GM23338 (cell line): ENCODE measurements around the gene GOLGA8B. TPM values are rescaled to one million over a fixed set of nuclear protein-coding genes. Genes with fewer than 3 reads are reported as not detected.
"Not testable (repeated sequence)": the region's sequence is repeated elsewhere in the genome, so short reads cannot be mapped to it uniquely, and the experiment has no call there.

Source experiments
- ATAC-seq: fragments of 200-7000 bp; cut with Tn5 transposase; 3 replicates; pipeline ENCODE4 v1.9.1; 2020
- DNase-seq: peaks from one replicate; pipeline ENCODE4 v3.0.0-alpha.2; 2015; ENCODE audit warnings: low spot score
- H2AFZ ChIP-seq: fragments of 200-600 bp; sonication (generic); 2 replicates; pipeline ENCODE4 v1.8.0; 2016; ENCODE audit warnings: antibody characterized with exemption, mild to moderate bottlenecking, moderate library complexity
- H3F3A ChIP-seq: fragments of 200-600 bp; sonication (generic); replicated peaks from 2 replicates; pipeline ENCODE4 v1.8.0; 2017; ENCODE audit warnings: antibody characterized with exemption, mixed run types, low read depth
- H3K27ac ChIP-seq: fragments of 200-600 bp; sonication (generic); 2 replicates; pipeline ENCODE4 v1.6.1; 2016; ENCODE audit warnings: low read depth
- H3K27me3 ChIP-seq: fragments of 200-600 bp; sonication (generic); 2 replicates; pipeline ENCODE4 v1.8.0; 2016; ENCODE audit warnings: mild to moderate bottlenecking, mixed run types, moderate library complexity; ENCODE audit not compliant: insufficient read depth
- H3K36me3 ChIP-seq: fragments of 200-600 bp; sonication (generic); 2 replicates; pipeline ENCODE4 v1.8.0; 2016; ENCODE audit warnings: mild to moderate bottlenecking; ENCODE audit not compliant: insufficient read depth
- H3K4me1 ChIP-seq: fragments of 200-600 bp; sonication (generic); 2 replicates; pipeline ENCODE4 v1.8.0; 2016; ENCODE audit warnings: mild to moderate bottlenecking, moderate library complexity; ENCODE audit not compliant: insufficient read depth
- H3K4me2 ChIP-seq: fragments of 200-600 bp; sonication (generic); 2 replicates; pipeline ENCODE4 v1.7.1; 2017; ENCODE audit warnings: mixed run types
- H3K4me3 ChIP-seq: fragments of 200-600 bp; sonication (generic); 2 replicates; pipeline ENCODE4 v1.6.1; 2016; ENCODE audit warnings: mixed run types
- H3K79me2 ChIP-seq: fragments of 200-600 bp; sonication (generic); replicated peaks from 2 replicates; pipeline ENCODE4 v1.8.0; 2017; ENCODE audit warnings: mild to moderate bottlenecking; ENCODE audit not compliant: insufficient read depth
- H3K9me2 ChIP-seq: fragments of 200-600 bp; sonication (generic); 2 replicates; pipeline ENCODE4 v1.8.0; 2017; ENCODE audit not compliant: insufficient read depth
- H4K20me1 ChIP-seq: fragments of 200-600 bp; sonication (generic); replicated peaks from 2 replicates; pipeline ENCODE4 v1.8.0; 2017; ENCODE audit warnings: mild to moderate bottlenecking; ENCODE audit not compliant: insufficient read depth
- H3K27ac Mint-ChIP-seq: 2 replicates; pipeline ENCODE4 v1.8.0; 2020; ENCODE audit warnings: inconsistent platforms, mild to moderate bottlenecking, moderate library complexity, mixed read lengths
- H3K27me3 Mint-ChIP-seq: 3 replicates; pipeline ENCODE4 v1.8.0; 2022; ENCODE audit warnings: low read depth, mild to moderate bottlenecking, moderate library complexity, mixed read lengths, inconsistent platforms; ENCODE audit not compliant: insufficient read depth, poor library complexity
- H3K36me3 Mint-ChIP-seq: 3 replicates; pipeline ENCODE4 v1.8.0; 2021; ENCODE audit warnings: low read depth, mild to moderate bottlenecking, inconsistent platforms, moderate library complexity, mixed read lengths
- H3K4me1 Mint-ChIP-seq: 3 replicates; pipeline ENCODE4 v1.8.0; 2020; ENCODE audit warnings: mild to moderate bottlenecking, inconsistent platforms, mixed read lengths
- H3K4me3 Mint-ChIP-seq: 3 replicates; pipeline ENCODE4 v1.8.0; 2021; ENCODE audit warnings: moderate library complexity, mild to moderate bottlenecking, inconsistent platforms, mixed read lengths
- H3K9me3 Mint-ChIP-seq: 3 replicates; pipeline ENCODE4 v1.8.0; 2020; ENCODE audit warnings: moderate library complexity, mild to moderate bottlenecking, inconsistent platforms, mixed read lengths
- ETS1 ChIP-seq: IDR thresholded peaks from 2 replicates; pipeline ENCODE4 v1.6.1; 2016; ENCODE audit warnings: antibody characterized with exemption
- STAT1 ChIP-seq: IDR thresholded peaks from one replicate; pipeline ENCODE4 v1.6.1; 2016; ENCODE audit warnings: antibody characterized with exemption; ENCODE audit not compliant: unreplicated experiment
- ZNF114 ChIP-seq: fragments of 250-450 bp; sonication (Bioruptor Pico); IDR thresholded peaks from 2 replicates; pipeline ENCODE4 v1.5.0; 2020; ENCODE audit warnings: mild to moderate bottlenecking, moderate library complexity
- ZNF331 ChIP-seq: fragments of 250-450 bp; sonication (Bioruptor Pico); IDR thresholded peaks from 2 replicates; pipeline ENCODE4 v1.5.0; 2020; ENCODE audit warnings: low read depth, mild to moderate bottlenecking, moderate library complexity
- polyA plus RNA-seq: library from polyadenylated mRNA; unstranded; fragments of >200 nt; fragmentation: Nextera tagmentation; extraction: Ambion mirVana; gene quantifications from 2 replicates; pipeline ENCODE4 v1.2.1, GENCODE V29; 2016
- total RNA-seq: library from RNA; depleted of rRNA; stranded (reverse); fragments of >200 nt; shearing (Covaris generic); gene quantifications from 2 replicates; pipeline ENCODE4 v1.2.3, GENCODE V29; 2014
- TF ChIP-seq, protein P1 (sequence below), 2 experiments: fragments of 200-600 bp in 1 of 2; sonication (generic) in 1 of 2; conservative IDR thresholded peaks; 2 replicates each; pipeline versions ENCODE4 v1.5.1 to v1.6.1; 2016 to 2017; ENCODE audit warnings: antibody characterized with exemption in 2 of 2, low read depth in 2 of 2, mild to moderate bottlenecking in 2 of 2, moderate library complexity in 1 of 2

Gene GOLGA8B
- total and polyA plus RNA-seq, 2 experiments from 2014 or later: 44.9 to 50.2 TPM

DNA sequence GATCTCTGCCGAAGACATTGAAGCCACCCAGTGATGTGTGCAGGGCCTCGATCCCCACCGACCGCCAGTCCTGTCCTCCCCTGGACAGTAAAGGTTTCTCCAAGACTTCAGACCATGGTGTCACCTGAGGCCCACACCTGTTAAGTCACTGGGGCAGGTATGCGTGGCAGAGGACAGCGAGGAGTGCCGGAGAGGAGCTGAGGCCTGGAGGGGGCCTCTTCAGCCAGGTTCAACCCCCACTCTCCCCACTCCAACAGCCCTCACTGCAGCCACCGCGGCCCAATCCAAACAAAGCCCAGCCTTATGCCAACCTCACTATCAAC lies 2.4 kb downstream of the GOLGA8B start:
- H3F3A ChIP-seq: no peaks in the 10 kb centered on the region
- Mint-ChIP-seq H3K27me3 (peaks cover 23% of the 10 kb centered on the region), H3K27ac (no peak overlapping the region), H3K9me3 (no peaks in the 10 kb centered on the region), H3K36me3 (no peaks in the 10 kb centered on the region; the same call in 2 of the 3 replicates), H3K4me3 (no peak overlapping the region), H3K4me1 (peaks cover 30% of the 10 kb centered on the region)
- H4K20me1 ChIP-seq: no peaks in the 10 kb centered on the region
- no peak for TF ChIP-seq ETS1
- ATAC-seq (no peak), DNase-seq (no peak)
- no peak overlapping the region for H2AFZ ChIP-seq
- H3K79me2 ChIP-seq: peaks cover 17% of the 10 kb centered on the region
- H3K4me2 ChIP-seq: no peak overlapping the region
- 0 out of 2 replicates have a peak, but pooled peaks cover 4% of the 10 kb centered on the region for H3K4me1 ChIP-seq
- peaks cover 30% of the 10 kb centered on the region for H3K27me3 ChIP-seq
- no peak overlapping the region for H3K4me3 ChIP-seq
- H3K9me2 ChIP-seq: no peaks in the 10 kb centered on the region
- no peak overlapping the region for H3K27ac ChIP-seq
- H3K36me3 ChIP-seq: no peaks in the 10 kb centered on the region

DNA sequence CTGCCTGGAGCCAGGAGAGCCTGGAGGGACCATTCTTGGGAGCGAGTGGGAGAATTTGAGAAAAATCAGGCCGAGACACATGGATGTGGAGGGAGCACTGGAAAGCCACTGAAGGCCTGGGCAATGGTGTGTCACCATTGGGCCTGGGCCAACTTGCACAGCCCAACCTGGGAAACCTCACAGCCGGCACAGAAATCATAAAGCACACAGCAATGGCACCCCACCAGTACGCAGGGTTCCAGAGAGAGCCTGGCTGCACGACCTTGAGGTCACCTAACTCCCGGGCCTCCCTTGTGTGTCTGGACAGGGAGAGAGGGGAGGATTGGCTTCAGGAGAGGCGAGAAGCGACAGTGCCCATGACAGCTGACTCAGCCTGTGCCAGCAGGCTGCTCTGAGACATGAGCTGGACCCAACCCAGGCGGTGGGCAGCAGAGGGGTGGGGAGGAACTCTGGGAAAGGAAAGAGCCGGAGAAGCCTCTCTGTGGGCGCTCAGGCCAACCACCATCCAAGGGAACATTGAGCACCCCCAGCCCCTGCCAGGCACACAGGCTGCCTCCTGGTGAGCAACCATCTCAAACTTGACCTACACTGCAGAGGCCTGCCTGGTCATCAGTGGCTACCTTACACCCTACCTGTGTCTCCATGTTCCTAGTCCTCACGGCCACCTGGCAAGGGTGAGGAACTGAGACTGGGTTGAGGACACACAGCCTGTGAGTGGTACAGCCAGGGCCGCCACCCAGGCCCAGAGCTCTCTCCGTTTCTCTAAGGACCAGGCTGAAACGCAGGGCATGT lies 3.0 kb downstream of the GOLGA8B start:
- not testable (repeated sequence) for H3K4me2 ChIP-seq

GRCh38 chr15:34578283-34578674 lies 5.2 kb downstream of the GOLGA8B start:
- Histone ChIP-seq H3F3A (no peaks in the 10 kb centered on the region), H3K36me3 (no peaks in the 10 kb centered on the region), H3K4me2 (no peak overlapping the region), H2AFZ (no peak overlapping the region), H3K79me2 (peaks cover 17% of the 10 kb centered on the region), H3K27ac (no peak overlapping the region), H3K9me2 (no peaks in the 10 kb centered on the region), H3K27me3 (peaks cover 6% of the 10 kb centered on the region), H4K20me1 (no peaks in the 10 kb centered on the region), H3K4me1 (no peaks in the 10 kb centered on the region), H3K4me3 (no peak overlapping the region)
- no peak for ATAC-seq
- H3K36me3 Mint-ChIP-seq: no peaks in the 10 kb centered on the region; the same call in 2 of the 3 replicates
- TF ChIP-seq ZNF331 (CRISPR knock-in tag) (no peak), STAT1 (no peak), ZNF114 (CRISPR knock-in tag) (no peak)
- TF ChIP-seq, protein P1, sequence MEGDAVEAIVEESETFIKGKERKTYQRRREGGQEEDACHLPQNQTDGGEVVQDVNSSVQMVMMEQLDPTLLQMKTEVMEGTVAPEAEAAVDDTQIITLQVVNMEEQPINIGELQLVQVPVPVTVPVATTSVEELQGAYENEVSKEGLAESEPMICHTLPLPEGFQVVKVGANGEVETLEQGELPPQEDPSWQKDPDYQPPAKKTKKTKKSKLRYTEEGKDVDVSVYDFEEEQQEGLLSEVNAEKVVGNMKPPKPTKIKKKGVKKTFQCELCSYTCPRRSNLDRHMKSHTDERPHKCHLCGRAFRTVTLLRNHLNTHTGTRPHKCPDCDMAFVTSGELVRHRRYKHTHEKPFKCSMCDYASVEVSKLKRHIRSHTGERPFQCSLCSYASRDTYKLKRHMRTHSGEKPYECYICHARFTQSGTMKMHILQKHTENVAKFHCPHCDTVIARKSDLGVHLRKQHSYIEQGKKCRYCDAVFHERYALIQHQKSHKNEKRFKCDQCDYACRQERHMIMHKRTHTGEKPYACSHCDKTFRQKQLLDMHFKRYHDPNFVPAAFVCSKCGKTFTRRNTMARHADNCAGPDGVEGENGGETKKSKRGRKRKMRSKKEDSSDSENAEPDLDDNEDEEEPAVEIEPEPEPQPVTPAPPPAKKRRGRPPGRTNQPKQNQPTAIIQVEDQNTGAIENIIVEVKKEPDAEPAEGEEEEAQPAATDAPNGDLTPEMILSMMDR (conservative IDR thresholded peaks at IDR 0.05; ENCODE audit: low read depth in 2 of 2): no peak
- H3K9me3 Mint-ChIP-seq: no peaks in the 10 kb centered on the region
- H3K27me3 Mint-ChIP-seq: peaks cover 14% of the 10 kb centered on the region
- no peak for DNase-seq
- no peak overlapping the region for H3K4me3 Mint-ChIP-seq
- H3K27ac Mint-ChIP-seq: no peak overlapping the region
- peaks cover 17% of the 10 kb centered on the region for H3K4me1 Mint-ChIP-seq

More for the DNA sequence above, 3.0 kb downstream of the GOLGA8B start:
- not testable (repeated sequence) for DNase-seq, H3K4me3 Mint-ChIP-seq, H3K9me3 Mint-ChIP-seq, H3K4me3 ChIP-seq, H3F3A ChIP-seq, H3K27ac Mint-ChIP-seq, H3K9me2 ChIP-seq, H2AFZ ChIP-seq, H4K20me1 ChIP-seq, H3K36me3 Mint-ChIP-seq, H3K27ac ChIP-seq, ATAC-seq, H3K4me1 ChIP-seq, H3K36me3 ChIP-seq
- H3K4me1 Mint-ChIP-seq: peaks cover 30% of the 10 kb centered on the region
- peaks cover 25% of the 10 kb centered on the region for H3K27me3 Mint-ChIP-seq
- Histone ChIP-seq H3K79me2 (peaks cover 17% of the 10 kb centered on the region), H3K27me3 (peaks cover 24% of the 10 kb centered on the region)

DNA sequence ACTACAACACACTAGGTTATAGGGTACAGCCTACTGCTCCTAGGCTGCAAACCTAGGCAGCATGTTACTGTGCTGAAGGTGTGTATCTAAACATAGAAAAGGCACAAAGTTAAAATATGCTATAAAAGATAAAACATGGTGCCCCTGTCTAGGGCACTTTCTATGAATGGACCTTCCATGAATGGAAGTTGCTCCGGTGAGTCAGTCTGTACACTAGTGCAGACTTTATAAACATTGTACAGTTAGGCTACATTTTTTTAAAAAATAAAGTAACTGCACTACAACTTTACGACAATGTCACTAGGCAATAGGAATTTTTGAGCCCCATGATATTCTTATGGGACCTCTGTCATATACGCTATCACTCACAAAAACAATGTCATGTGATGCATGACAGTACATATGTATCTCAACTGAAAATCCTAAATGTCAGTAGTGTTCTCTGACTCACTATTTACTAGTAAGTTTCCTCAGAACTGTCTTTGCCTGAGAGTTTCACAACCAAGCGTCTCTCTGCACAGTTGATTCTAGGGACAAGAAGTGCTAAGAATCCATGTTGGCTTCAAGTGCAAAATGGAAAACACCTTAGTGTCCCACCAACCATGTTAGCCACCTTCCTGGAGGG lies 5.7 kb downstream of the GOLGA8B start:
- not testable (repeated sequence) for H3K36me3 Mint-ChIP-seq, H3K27ac Mint-ChIP-seq, H4K20me1 ChIP-seq, ATAC-seq, H3K4me1 ChIP-seq, H3K27ac ChIP-seq, H3K4me3 Mint-ChIP-seq, H3K4me2 ChIP-seq, H3K9me3 Mint-ChIP-seq, H3K4me3 ChIP-seq, H2AFZ ChIP-seq, DNase-seq, H3K27me3 ChIP-seq, H3K36me3 ChIP-seq, H3F3A ChIP-seq, H3K9me2 ChIP-seq
- Mint-ChIP-seq H3K27me3 (peaks cover 14% of the 10 kb centered on the region), H3K4me1 (peaks cover 17% of the 10 kb centered on the region)
- H3K79me2 ChIP-seq: peaks cover 17% of the 10 kb centered on the region

DNA sequence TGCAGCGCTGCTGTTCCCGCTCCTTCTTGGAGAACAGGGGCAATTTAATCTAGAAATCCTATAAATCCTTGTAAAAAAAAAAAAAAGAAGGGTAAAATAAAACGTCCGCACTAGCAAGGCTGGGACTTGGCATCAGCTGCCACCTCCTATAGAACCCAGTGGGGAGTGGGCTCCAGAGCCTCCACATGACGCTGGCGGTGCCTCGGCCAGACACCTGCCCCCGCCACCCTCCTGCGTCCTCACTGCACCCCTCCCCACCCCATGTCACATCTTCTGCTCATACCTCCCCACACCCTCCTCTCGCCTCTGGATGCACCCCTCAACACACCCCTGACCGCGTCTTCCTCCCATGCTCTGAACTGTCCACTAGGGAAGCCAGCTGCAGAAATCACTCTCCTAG lies 8.4 kb downstream of the GOLGA8B start:
- H3K36me3 ChIP-seq, H3K9me2 ChIP-seq, H4K20me1 ChIP-seq, H3K36me3 Mint-ChIP-seq, H3K27me3 Mint-ChIP-seq, H3K4me3 Mint-ChIP-seq, H3K9me3 Mint-ChIP-seq, H3K4me3 ChIP-seq, ATAC-seq, H3K4me1 ChIP-seq, H3K27me3 ChIP-seq, H2AFZ ChIP-seq, DNase-seq, H3K4me1 Mint-ChIP-seq, H3K4me2 ChIP-seq, H3K27ac ChIP-seq, H3F3A ChIP-seq, H3K27ac Mint-ChIP-seq: not testable (repeated sequence)
- peaks cover 12% of the 10 kb centered on the region for H3K79me2 ChIP-seq
